ENCODE results near the gene MVD. TPM values are rescaled to one million over a fixed set of nuclear protein-coding genes. Genes with fewer than 3 reads are reported as not detected.

Gene MVD
- total and polyA plus RNA-seq, 2 of the 13 experiments (the other 11 are each of a cell fraction or from before 2014, with no cell fraction given): 28.1 to 187 TPM

DNA sequence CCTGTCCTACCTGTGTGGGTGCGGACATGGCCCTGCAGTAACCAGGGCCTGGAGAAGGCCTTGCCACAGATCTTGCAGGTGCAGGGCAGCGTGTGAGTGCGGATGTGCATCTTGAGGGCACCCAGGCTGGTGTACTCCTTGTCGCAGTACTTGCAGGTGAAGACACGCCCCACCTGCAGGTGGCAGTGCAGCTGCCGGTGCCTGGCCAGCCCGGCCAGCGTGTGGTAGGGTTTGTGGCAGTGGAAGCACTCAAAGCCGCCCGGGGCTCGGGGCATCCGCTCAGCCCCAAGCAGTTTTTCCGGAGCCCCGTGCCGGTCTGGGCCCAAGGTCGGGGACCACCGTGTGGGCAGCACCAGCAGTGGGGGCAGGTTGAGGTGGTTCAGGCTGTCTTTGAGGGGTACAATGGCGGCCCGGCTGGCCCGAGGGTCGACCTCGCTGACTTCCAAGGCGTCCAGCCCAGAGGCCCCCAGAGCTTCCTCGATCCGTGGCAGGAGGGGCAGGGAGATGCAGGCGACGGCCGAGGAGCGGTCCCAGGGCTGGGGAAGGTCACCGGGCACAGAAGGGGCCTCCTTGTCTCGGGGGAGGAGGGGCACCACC lies 18.3 kb upstream of the MVD start (continued):
- TF ChIP-seq, protein P1, sequence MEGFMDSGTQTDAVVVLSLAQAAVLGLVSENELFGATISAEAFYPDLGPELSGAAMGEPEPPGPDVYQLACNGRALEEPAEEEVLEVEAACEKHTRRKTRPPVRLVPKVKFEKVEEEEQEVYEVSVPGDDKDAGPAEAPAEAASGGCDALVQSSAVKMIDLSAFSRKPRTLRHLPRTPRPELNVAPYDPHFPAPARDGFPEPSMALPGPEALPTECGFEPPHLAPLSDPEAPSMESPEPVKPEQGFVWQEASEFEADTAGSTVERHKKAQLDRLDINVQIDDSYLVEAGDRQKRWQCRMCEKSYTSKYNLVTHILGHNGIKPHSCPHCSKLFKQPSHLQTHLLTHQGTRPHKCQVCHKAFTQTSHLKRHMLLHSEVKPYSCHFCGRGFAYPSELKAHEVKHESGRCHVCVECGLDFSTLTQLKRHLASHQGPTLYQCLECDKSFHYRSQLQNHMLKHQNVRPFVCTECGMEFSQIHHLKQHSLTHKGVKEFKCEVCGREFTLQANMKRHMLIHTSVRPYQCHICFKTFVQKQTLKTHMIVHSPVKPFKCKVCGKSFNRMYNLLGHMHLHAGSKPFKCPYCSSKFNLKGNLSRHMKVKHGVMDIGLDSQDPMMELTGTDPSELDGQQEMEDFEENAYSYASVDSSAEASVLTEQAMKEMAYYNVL (CRISPR knock-in tag; IDR thresholded peaks at IDR 0.05; ENCODE audit: borderline replicate concordance): 0 out of 2 replicates have a peak, but pooled peaks have one; percentile 21
- TF ChIP-seq, protein P2, sequence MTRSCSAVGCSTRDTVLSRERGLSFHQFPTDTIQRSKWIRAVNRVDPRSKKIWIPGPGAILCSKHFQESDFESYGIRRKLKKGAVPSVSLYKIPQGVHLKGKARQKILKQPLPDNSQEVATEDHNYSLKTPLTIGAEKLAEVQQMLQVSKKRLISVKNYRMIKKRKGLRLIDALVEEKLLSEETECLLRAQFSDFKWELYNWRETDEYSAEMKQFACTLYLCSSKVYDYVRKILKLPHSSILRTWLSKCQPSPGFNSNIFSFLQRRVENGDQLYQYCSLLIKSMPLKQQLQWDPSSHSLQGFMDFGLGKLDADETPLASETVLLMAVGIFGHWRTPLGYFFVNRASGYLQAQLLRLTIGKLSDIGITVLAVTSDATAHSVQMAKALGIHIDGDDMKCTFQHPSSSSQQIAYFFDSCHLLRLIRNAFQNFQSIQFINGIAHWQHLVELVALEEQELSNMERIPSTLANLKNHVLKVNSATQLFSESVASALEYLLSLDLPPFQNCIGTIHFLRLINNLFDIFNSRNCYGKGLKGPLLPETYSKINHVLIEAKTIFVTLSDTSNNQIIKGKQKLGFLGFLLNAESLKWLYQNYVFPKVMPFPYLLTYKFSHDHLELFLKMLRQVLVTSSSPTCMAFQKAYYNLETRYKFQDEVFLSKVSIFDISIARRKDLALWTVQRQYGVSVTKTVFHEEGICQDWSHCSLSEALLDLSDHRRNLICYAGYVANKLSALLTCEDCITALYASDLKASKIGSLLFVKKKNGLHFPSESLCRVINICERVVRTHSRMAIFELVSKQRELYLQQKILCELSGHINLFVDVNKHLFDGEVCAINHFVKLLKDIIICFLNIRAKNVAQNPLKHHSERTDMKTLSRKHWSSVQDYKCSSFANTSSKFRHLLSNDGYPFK (CRISPR knock-in tag; IDR thresholded peaks at IDR 0.05; ENCODE audit: borderline replicate concordance): peak; percentile 40; the same call in 1 of the 2 replicates
- TF ChIP-seq, protein P3, sequence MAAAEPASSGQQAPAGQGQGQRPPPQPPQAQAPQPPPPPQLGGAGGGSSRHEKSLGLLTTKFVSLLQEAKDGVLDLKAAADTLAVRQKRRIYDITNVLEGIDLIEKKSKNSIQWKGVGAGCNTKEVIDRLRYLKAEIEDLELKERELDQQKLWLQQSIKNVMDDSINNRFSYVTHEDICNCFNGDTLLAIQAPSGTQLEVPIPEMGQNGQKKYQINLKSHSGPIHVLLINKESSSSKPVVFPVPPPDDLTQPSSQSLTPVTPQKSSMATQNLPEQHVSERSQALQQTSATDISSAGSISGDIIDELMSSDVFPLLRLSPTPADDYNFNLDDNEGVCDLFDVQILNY (CRISPR knock-in tag; conservative IDR thresholded peaks at IDR 0.05): no peak
- TF ChIP-seq ZNF205 (CRISPR knock-in tag; IDR thresholded peaks at IDR 0.05) (0 out of 2 replicates have a peak, but pooled peaks have one; percentile 50), ZFP36L2 (CRISPR knock-in tag; IDR thresholded peaks at IDR 0.05) (no peak), MAZ (IDR thresholded peaks at IDR 0.05; ENCODE audit: borderline replicate concordance, low read depth, low read length) (no peak), MAZ (CRISPR knock-in tag; IDR thresholded peaks at IDR 0.05; ENCODE audit: low read depth) (no peak), SMAD1 (CRISPR knock-in tag; IDR thresholded peaks at IDR 0.05; ENCODE audit: borderline replicate concordance, low read depth) (no peak), NFIC (IDR thresholded peaks at IDR 0.05; ENCODE audit: low read length) (no peak), BHLHE40 (IDR thresholded peaks at IDR 0.05; ENCODE audit: low read length) (0 out of 2 replicates have a peak, but pooled peaks have one; percentile 10), BCL6 (CRISPR knock-in tag; IDR thresholded peaks at IDR 0.05) (0 out of 2 replicates have a peak, but pooled peaks have one; percentile 22), DNMT3B (CRISPR knock-in tag; conservative IDR thresholded peaks at IDR 0.05) (no peak)
- TF ChIP-seq, protein P4, sequence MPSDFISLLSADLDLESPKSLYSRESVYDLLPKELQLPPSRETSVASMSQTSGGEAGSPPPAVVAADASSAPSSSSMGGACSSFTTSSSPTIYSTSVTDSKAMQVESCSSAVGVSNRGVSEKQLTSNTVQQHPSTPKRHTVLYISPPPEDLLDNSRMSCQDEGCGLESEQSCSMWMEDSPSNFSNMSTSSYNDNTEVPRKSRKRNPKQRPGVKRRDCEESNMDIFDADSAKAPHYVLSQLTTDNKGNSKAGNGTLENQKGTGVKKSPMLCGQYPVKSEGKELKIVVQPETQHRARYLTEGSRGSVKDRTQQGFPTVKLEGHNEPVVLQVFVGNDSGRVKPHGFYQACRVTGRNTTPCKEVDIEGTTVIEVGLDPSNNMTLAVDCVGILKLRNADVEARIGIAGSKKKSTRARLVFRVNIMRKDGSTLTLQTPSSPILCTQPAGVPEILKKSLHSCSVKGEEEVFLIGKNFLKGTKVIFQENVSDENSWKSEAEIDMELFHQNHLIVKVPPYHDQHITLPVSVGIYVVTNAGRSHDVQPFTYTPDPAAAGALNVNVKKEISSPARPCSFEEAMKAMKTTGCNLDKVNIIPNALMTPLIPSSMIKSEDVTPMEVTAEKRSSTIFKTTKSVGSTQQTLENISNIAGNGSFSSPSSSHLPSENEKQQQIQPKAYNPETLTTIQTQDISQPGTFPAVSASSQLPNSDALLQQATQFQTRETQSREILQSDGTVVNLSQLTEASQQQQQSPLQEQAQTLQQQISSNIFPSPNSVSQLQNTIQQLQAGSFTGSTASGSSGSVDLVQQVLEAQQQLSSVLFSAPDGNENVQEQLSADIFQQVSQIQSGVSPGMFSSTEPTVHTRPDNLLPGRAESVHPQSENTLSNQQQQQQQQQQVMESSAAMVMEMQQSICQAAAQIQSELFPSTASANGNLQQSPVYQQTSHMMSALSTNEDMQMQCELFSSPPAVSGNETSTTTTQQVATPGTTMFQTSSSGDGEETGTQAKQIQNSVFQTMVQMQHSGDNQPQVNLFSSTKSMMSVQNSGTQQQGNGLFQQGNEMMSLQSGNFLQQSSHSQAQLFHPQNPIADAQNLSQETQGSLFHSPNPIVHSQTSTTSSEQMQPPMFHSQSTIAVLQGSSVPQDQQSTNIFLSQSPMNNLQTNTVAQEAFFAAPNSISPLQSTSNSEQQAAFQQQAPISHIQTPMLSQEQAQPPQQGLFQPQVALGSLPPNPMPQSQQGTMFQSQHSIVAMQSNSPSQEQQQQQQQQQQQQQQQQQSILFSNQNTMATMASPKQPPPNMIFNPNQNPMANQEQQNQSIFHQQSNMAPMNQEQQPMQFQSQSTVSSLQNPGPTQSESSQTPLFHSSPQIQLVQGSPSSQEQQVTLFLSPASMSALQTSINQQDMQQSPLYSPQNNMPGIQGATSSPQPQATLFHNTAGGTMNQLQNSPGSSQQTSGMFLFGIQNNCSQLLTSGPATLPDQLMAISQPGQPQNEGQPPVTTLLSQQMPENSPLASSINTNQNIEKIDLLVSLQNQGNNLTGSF (CRISPR knock-in tag; IDR thresholded peaks at IDR 0.05): 0 out of 2 replicates have a peak, but pooled peaks have one; percentile 6
- TF ChIP-seq, protein P5, sequence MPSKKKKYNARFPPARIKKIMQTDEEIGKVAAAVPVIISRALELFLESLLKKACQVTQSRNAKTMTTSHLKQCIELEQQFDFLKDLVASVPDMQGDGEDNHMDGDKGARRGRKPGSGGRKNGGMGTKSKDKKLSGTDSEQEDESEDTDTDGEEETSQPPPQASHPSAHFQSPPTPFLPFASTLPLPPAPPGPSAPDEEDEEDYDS (CRISPR knock-in tag; IDR thresholded peaks at IDR 0.05): peak; percentile 36; the same call in 1 of the 2 replicates
- TF ChIP-seq, protein P6, sequence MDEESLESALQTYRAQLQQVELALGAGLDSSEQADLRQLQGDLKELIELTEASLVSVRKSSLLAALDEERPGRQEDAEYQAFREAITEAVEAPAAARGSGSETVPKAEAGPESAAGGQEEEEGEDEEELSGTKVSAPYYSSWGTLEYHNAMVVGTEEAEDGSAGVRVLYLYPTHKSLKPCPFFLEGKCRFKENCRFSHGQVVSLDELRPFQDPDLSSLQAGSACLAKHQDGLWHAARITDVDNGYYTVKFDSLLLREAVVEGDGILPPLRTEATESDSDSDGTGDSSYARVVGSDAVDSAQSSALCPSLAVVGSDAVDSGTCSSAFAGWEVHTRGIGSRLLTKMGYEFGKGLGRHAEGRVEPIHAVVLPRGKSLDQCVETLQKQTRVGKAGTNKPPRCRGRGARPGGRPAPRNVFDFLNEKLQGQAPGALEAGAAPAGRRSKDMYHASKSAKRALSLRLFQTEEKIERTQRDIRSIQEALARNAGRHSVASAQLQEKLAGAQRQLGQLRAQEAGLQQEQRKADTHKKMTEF (CRISPR knock-in tag; IDR thresholded peaks at IDR 0.05): peak; percentile 34; the same call in 1 of the 2 replicates

Measured in HepG2 (cell line).